Suprapubic skin (tissue), 4 donors: Measurements from ENCODE around the gene TULP4. TPM values are rescaled to one million over a fixed set of nuclear protein-coding genes. Genes with fewer than 3 reads are reported as not detected.

Experiments used
- DNase-seq, 2 donors: peaks; one replicate each; pipeline ENCODE4 v3.0.0-alpha.2; 2019; ENCODE audit warnings: low spot score in 2 of 2
- H3K27ac ChIP-seq: fragments of 200-600 bp; sonication (generic); one replicate; pipeline ENCODE4 v1.5.1; 2019
- H3K27me3 ChIP-seq: fragments of 200-600 bp; sonication (generic); one replicate; pipeline ENCODE4 v1.5.1; 2019
- H3K36me3 ChIP-seq: fragments of 200-600 bp; sonication (generic); one replicate; pipeline ENCODE4 v1.5.1; 2019
- H3K4me1 ChIP-seq: fragments of 200-600 bp; sonication (generic); one replicate; pipeline ENCODE4 v1.5.1; 2019
- H3K4me3 ChIP-seq: fragments of 200-600 bp; sonication (generic); one replicate; pipeline ENCODE4 v1.5.1; 2019; ENCODE audit warnings: mild to moderate bottlenecking
- H3K9me3 ChIP-seq: fragments of 200-600 bp; sonication (generic); one replicate; pipeline ENCODE4 v1.5.1; 2019
- EP300 ChIP-seq: sonication (generic); formaldehyde crosslinking; IDR thresholded peaks from one replicate; pipeline ENCODE4 v1.6.1; 2017; ENCODE audit warnings: antibody characterized with exemption
- POLR2A ChIP-seq, 2 donors: fragments of 450-650 bp; IDR thresholded peaks; one replicate each; pipeline ENCODE4 v1.6.1; 2017; ENCODE audit warnings: antibody characterized with exemption in 2 of 2, mild to moderate bottlenecking in 2 of 2, moderate library complexity in 2 of 2
- POLR2AphosphoS5 ChIP-seq, 3 donors: sonication (generic); formaldehyde crosslinking; IDR thresholded peaks; one replicate each; pipeline ENCODE4 v1.6.1; 2017; ENCODE audit warnings: antibody characterized with exemption in 3 of 3
- WGBS: methylation state at CpG from one replicate; pipeline ENCODE4 v1.1.5; 2018; 5-methylcytosine and 5-hydroxymethylcytosine counted together
- total RNA-seq, 4 donors: library from RNA; depleted of rRNA; stranded (reverse); fragments of >200 nt; gene quantifications; one replicate each; pipeline ENCODE4 v1.1.0, GENCODE V29; 2016
- TF ChIP-seq, protein P1 (sequence below), 2 donors: fragments of 200-600 bp in 1 of 2; fragments of 450-650 bp in 1 of 2; sonication (generic) in 1 of 2; IDR thresholded peaks; one replicate each; pipeline ENCODE4 v1.5.1; 2016 to 2019; ENCODE audit warnings: antibody characterized with exemption in 2 of 2, mild to moderate bottlenecking in 1 of 2, moderate library complexity in 1 of 2

Gene TULP4
- total RNA-seq, 4 donors from 2014 or later: 123 to 156 (median 132) TPM

DNA sequence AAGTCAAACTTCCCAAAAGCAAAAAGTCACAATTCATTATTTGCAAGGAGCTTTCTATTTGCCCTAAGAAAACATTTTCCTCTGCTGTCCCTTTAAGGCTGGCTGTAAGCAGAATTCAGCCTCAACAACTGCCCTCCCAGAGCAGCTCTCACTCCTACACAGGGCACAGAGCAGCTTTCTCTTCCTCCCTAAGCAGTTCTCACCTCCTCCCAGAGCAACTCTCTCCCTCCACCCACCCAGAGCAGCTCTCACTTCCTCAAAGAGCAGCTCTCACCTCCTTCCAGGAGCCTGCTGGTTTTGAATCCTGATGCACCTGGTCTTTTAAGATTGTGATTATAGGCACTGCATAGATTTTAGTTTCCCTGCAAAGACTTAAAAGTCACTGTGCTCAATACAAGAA, 127.0 kb downstream of the TULP4 start:
- H3K4me3 ChIP-seq: no peak overlapping the region
- H3K27me3 ChIP-seq: no peaks in the 10 kb centered on the region
- H3K9me3 ChIP-seq: no peaks in the 10 kb centered on the region
- H3K36me3 ChIP-seq: peaks cover 3% of the 10 kb centered on the region
- TF ChIP-seq, protein P1, sequence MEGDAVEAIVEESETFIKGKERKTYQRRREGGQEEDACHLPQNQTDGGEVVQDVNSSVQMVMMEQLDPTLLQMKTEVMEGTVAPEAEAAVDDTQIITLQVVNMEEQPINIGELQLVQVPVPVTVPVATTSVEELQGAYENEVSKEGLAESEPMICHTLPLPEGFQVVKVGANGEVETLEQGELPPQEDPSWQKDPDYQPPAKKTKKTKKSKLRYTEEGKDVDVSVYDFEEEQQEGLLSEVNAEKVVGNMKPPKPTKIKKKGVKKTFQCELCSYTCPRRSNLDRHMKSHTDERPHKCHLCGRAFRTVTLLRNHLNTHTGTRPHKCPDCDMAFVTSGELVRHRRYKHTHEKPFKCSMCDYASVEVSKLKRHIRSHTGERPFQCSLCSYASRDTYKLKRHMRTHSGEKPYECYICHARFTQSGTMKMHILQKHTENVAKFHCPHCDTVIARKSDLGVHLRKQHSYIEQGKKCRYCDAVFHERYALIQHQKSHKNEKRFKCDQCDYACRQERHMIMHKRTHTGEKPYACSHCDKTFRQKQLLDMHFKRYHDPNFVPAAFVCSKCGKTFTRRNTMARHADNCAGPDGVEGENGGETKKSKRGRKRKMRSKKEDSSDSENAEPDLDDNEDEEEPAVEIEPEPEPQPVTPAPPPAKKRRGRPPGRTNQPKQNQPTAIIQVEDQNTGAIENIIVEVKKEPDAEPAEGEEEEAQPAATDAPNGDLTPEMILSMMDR (IDR thresholded peaks at IDR 0.05): no peak
- TF ChIP-seq POLR2A (IDR thresholded peaks at IDR 0.05) (no peak), EP300 (no peak), POLR2AphosphoS5 (IDR thresholded peaks at IDR 0.05) (no peak)
- no peak overlapping the region for H3K27ac ChIP-seq
- no peaks in the 10 kb centered on the region for H3K4me1 ChIP-seq
- no peak for DNase-seq

DNA sequence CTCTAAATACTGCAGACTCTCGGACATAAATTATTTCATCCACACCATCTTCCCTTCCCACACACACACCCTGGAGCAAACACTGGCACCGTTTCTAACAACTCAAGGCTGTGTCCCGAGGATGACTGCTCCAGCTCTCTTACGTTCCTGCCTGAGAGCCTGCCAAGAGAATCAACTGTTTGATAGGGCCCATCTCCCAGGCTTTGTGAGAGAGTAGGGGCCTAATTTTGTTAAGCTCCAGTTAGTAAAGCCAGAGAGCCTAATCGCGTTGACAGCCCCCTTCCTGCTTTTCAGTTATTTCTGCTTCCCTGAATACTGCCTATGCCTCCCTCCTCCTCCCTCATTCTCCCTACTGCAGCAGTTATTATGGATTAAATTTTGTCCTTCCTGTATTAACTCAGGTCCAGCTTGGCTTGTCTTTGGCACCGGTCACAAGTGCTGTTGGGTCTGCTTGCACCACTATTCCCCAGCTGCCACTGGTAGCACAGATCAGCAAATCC, 129.5 kb downstream of the TULP4 start:
- DNase-seq: no peak
- H3K27ac ChIP-seq: no peak overlapping the region
- no peaks in the 10 kb centered on the region for H3K36me3 ChIP-seq
- WGBS: 60% methylated on average over 7 of the region's 7 CpGs
- no peaks in the 10 kb centered on the region for H3K9me3 ChIP-seq
- no peaks in the 10 kb centered on the region for H3K4me1 ChIP-seq
- H3K4me3 ChIP-seq: no peak overlapping the region
- TF ChIP-seq POLR2A (IDR thresholded peaks at IDR 0.05): no peak
- TF ChIP-seq, protein P1 (IDR thresholded peaks at IDR 0.05): no peak
- no peak for TF ChIP-seq POLR2AphosphoS5 (IDR thresholded peaks at IDR 0.05)
- no peak for TF ChIP-seq EP300
- no peaks in the 10 kb centered on the region for H3K27me3 ChIP-seq

DNA sequence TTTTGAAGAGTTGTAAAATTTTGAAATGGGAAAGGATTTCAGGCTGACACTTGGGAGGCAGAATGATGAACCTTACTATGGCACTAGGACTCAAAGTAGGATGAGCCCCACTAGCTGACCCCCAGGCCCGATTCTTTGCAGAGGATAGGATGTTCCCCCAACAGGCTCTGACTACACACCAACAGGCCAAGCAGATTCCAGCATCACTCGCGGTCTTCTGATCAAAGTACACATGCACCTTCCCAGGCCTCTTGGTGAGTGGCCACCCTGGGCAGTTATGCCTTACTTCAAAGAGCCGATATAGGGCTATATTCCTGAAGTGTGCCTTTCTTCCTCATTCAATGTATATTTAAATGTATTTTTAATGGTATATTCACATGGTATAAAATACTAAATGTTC, 130.0 kb downstream of the TULP4 start:
- no peak overlapping the region for H3K27ac ChIP-seq
- no peaks in the 10 kb centered on the region for H3K36me3 ChIP-seq
- no peak overlapping the region for H3K4me3 ChIP-seq
- no peaks in the 10 kb centered on the region for H3K4me1 ChIP-seq
- TF ChIP-seq POLR2AphosphoS5 (IDR thresholded peaks at IDR 0.05) (no peak), EP300 (no peak), POLR2A (IDR thresholded peaks at IDR 0.05) (no peak)
- TF ChIP-seq, protein P1 (IDR thresholded peaks at IDR 0.05): no peak
- WGBS: 91% methylated on average over 4 of the region's 4 CpGs
- H3K9me3 ChIP-seq: no peaks in the 10 kb centered on the region
- H3K27me3 ChIP-seq: no peaks in the 10 kb centered on the region
- DNase-seq: no peak

DNA sequence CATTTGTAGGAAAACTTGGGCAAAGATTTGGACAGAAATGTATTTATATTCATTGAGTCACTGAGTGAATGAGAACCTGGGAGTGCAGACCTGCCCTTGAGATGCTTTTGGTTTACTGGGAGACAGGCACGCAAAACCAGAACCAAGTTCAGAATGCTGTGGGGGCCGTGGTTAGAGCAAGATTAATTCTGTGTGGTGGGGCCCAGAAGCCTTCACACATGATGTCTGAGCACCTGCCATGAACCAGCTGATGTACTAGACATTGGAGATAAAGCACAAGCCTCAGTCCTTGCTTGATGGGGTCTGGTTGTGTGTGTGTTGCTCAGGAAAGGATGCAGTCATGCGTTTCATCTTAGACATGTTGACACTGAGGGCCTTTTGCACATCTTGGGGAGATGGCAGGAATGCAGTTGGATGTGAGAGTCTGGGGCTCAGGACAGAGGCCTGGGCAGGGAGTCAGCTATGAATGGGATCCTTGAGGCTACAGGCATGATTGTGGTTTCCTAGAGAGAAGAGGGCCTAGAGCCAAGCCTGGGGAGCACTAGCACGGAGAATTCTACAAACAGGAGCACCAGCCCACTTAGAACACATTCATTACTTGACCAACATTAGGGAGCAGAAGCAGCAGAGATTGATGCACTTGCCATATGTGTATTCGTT, 133.3 kb downstream of the TULP4 start:
- no peak for TF ChIP-seq POLR2AphosphoS5 (IDR thresholded peaks at IDR 0.05)
- TF ChIP-seq POLR2A (IDR thresholded peaks at IDR 0.05): no peak
- TF ChIP-seq, protein P1 (IDR thresholded peaks at IDR 0.05): no peak
- no peak for TF ChIP-seq EP300
- peaks cover 6% of the 10 kb centered on the region for H3K36me3 ChIP-seq
- no peak overlapping the region for H3K4me3 ChIP-seq
- DNase-seq: no peak
- H3K4me1 ChIP-seq: no peaks in the 10 kb centered on the region
- H3K27ac ChIP-seq: no peak overlapping the region
- WGBS: 89% methylated on average over 5 of the region's 5 CpGs
- no peaks in the 10 kb centered on the region for H3K9me3 ChIP-seq
- no peaks in the 10 kb centered on the region for H3K27me3 ChIP-seq

DNA sequence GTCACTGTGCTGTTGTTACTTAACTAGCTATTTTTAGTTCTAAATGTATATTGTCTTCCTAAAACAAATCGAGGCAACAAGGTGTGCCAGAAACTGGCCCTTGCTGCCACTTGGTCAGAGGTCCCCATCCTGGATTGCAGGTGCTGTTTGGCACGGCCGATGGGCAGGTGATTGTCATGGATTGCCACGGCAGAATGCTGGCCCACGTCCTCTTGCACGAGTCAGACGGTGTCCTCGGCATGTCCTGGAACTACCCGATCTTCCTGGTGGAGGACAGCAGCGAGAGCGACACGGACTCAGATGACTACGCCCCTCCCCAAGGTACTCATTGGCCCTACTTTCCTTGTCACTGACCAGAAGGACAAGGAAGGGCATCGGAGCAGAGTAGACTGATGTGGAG, 136.6 kb downstream of the TULP4 start:
- TF ChIP-seq POLR2A (IDR thresholded peaks at IDR 0.05) (no peak), EP300 (no peak), POLR2AphosphoS5 (IDR thresholded peaks at IDR 0.05) (no peak)
- TF ChIP-seq, protein P1 (IDR thresholded peaks at IDR 0.05): no peak
- Histone ChIP-seq H3K4me1 (peaks cover 13% of the 10 kb centered on the region), H3K9me3 (no peaks in the 10 kb centered on the region), H3K36me3 (peaks cover 19% of the 10 kb centered on the region), H3K4me3 (no peak overlapping the region), H3K27ac (no peak overlapping the region), H3K27me3 (no peaks in the 10 kb centered on the region)
- 92% methylated on average over 14 of the region's 14 CpGs for WGBS
- DNase-seq: no peak
